H9 (cell line): ENCODE results near the gene IRAK1BP1. TPM values are rescaled to one million over a fixed set of nuclear protein-coding genes. Genes with fewer than 3 reads are reported as not detected.

ENCODE experiments used
- DNase-seq: peaks from one replicate; pipeline ENCODE4 v3.0.0-alpha.2; 2017
- H2AFZ ChIP-seq: one replicate; pipeline ENCODE4 v1.6.1; 2013; ENCODE audit warnings: mild to moderate bottlenecking, low read length, control low read depth, moderate library complexity
- H2AK5ac ChIP-seq: 2 replicates; pipeline ENCODE4 v1.6.1; 2013; ENCODE audit warnings: low read length, control low read depth, mixed read lengths; ENCODE audit not compliant: insufficient read length
- H2BK120ac ChIP-seq: one replicate; pipeline ENCODE4 v1.6.1; 2013; ENCODE audit warnings: low read depth, mild to moderate bottlenecking, low read length, control low read depth, inconsistent platforms; ENCODE audit not compliant: poor library complexity, severe bottlenecking
- H2BK12ac ChIP-seq: 2 replicates; pipeline ENCODE4 v1.6.1; 2013; ENCODE audit warnings: low read length, control low read depth, mixed read lengths, low read depth; ENCODE audit not compliant: insufficient read length
- H2BK15ac ChIP-seq: 2 replicates; pipeline ENCODE4 v1.6.1; 2013; ENCODE audit warnings: low read depth, low read length, control low read depth
- H2BK20ac ChIP-seq: one replicate; pipeline ENCODE4 v1.6.1; 2013; ENCODE audit warnings: low read depth, mild to moderate bottlenecking, low read length, control low read depth, inconsistent platforms; ENCODE audit not compliant: poor library complexity, severe bottlenecking
- H2BK5ac ChIP-seq: 2 replicates; pipeline ENCODE4 v1.6.1; 2013; ENCODE audit warnings: low read length, control low read depth, mixed read lengths; ENCODE audit not compliant: insufficient read length
- H3K14ac ChIP-seq: 2 replicates; pipeline ENCODE4 v1.6.1; 2013; ENCODE audit warnings: low read length, control low read depth; ENCODE audit not compliant: insufficient read depth
- H3K18ac ChIP-seq: 2 replicates; pipeline ENCODE4 v1.6.1; 2013; ENCODE audit warnings: low read depth, mild to moderate bottlenecking, mixed read lengths, low read length, control low read depth; ENCODE audit not compliant: insufficient read length
- H3K23ac ChIP-seq: 2 replicates; pipeline ENCODE4 v1.6.1; 2013; ENCODE audit warnings: low read length, control low read depth, mixed read lengths, low read depth; ENCODE audit not compliant: insufficient read length
- H3K23me2 ChIP-seq: 2 replicates; pipeline ENCODE4 v1.6.1; 2013; ENCODE audit warnings: low read depth, mild to moderate bottlenecking, mixed read lengths, low read length, control low read depth; ENCODE audit not compliant: insufficient read length, poor library complexity, severe bottlenecking
- H3K27ac ChIP-seq: 2 replicates; pipeline ENCODE4 v1.5.1; 2013; ENCODE audit warnings: low read length, control low read depth, mixed read lengths, low read depth; ENCODE audit not compliant: insufficient read length
- H3K27me3 ChIP-seq: 2 replicates; pipeline ENCODE4 v1.6.1; 2013; ENCODE audit warnings: low read length, control low read depth, inconsistent platforms; ENCODE audit not compliant: insufficient read depth
- H3K4ac ChIP-seq: 2 replicates; pipeline ENCODE4 v1.6.1; 2013; ENCODE audit warnings: low read depth, mild to moderate bottlenecking, control low read depth, inconsistent platforms, low read length, moderate library complexity
- H3K4me1 ChIP-seq: 2 replicates; pipeline ENCODE4 v1.6.1; 2013; ENCODE audit warnings: low read length, control low read depth, inconsistent platforms; ENCODE audit not compliant: insufficient read depth
- H3K4me2 ChIP-seq: 2 replicates; pipeline ENCODE4 v1.6.1; 2013; ENCODE audit warnings: low read length, control low read depth, mixed read lengths; ENCODE audit not compliant: insufficient read length, insufficient read depth
- H3K56ac ChIP-seq: 2 replicates; pipeline ENCODE4 v1.6.1; 2013; ENCODE audit warnings: low read depth, mild to moderate bottlenecking, mixed read lengths, low read length, control low read depth; ENCODE audit not compliant: insufficient read length
- H3K79me1 ChIP-seq: 2 replicates; pipeline ENCODE4 v1.6.1; 2013; ENCODE audit warnings: low read depth, mild to moderate bottlenecking, moderate library complexity, low read length, control low read depth, inconsistent platforms; ENCODE audit not compliant: insufficient read depth, poor library complexity, severe bottlenecking
- H3K79me2 ChIP-seq: 2 replicates; pipeline ENCODE4 v1.6.1; 2013; ENCODE audit warnings: low read length, control low read depth, inconsistent platforms; ENCODE audit not compliant: insufficient read depth
- H3K9ac ChIP-seq: 2 replicates; pipeline ENCODE4 v1.6.1; 2013; ENCODE audit warnings: low read length, control low read depth, mixed read lengths; ENCODE audit not compliant: insufficient read length; ENCODE audit errors: extremely low read depth
- H3K9me3 ChIP-seq: one replicate; pipeline ENCODE4 v1.6.1; 2013; ENCODE audit warnings: low read depth, low read length, inconsistent platforms; ENCODE audit not compliant: control insufficient read depth
- H3T11ph ChIP-seq: one replicate; pipeline ENCODE4 v1.6.1; 2013; ENCODE audit warnings: mild to moderate bottlenecking, low read length, control low read depth, inconsistent platforms
- H4K20me1 ChIP-seq: one replicate; pipeline ENCODE4 v1.6.1; 2013; ENCODE audit not compliant: control insufficient read depth, insufficient read length, insufficient read depth
- H4K5ac ChIP-seq: 2 replicates; pipeline ENCODE4 v1.6.1; 2013; ENCODE audit warnings: low read depth, mild to moderate bottlenecking, mixed read lengths, low read length, control low read depth; ENCODE audit not compliant: insufficient read length
- H4K8ac ChIP-seq: replicated peaks from 2 replicates; pipeline ENCODE4 v1.6.1; 2013; ENCODE audit warnings: low read length, control low read depth, mixed read lengths, low read depth; ENCODE audit not compliant: insufficient read length
- H4K91ac ChIP-seq: 2 replicates; pipeline ENCODE4 v1.6.1; 2013; ENCODE audit warnings: low read depth, mild to moderate bottlenecking, moderate library complexity, mixed read lengths, low read length, control low read depth; ENCODE audit not compliant: insufficient read length
- H3K27ac Mint-ChIP-seq, 3 experiments: 2 replicates in 2 of 3; 3 replicates in 1 of 3; pipeline ENCODE4 v1.8.0; 2020 to 2021; ENCODE audit warnings: mixed read lengths in 3 of 3, mild to moderate bottlenecking in 1 of 3, moderate library complexity in 1 of 3
- H3K27me3 Mint-ChIP-seq: 2 replicates; pipeline ENCODE4 v1.8.0; 2021; ENCODE audit warnings: low read depth, mild to moderate bottlenecking, moderate library complexity, mixed read lengths
- H3K36me3 Mint-ChIP-seq, 3 experiments: 2 replicates in 2 of 3; 3 replicates in 1 of 3; pipeline ENCODE4 v1.8.0; 2020 to 2021; ENCODE audit warnings: low read depth in 3 of 3, mixed read lengths in 3 of 3; ENCODE audit not compliant: insufficient read depth in 1 of 3
- H3K4me1 Mint-ChIP-seq, 2 experiments: 2 replicates each; pipeline ENCODE4 v1.8.0; 2020; ENCODE audit warnings: mixed read lengths in 2 of 2
- H3K4me3 Mint-ChIP-seq, 2 experiments: 2 replicates in 1 of 2; 3 replicates in 1 of 2; pipeline ENCODE4 v1.8.0; 2020 to 2021; ENCODE audit warnings: mild to moderate bottlenecking in 2 of 2, mixed read lengths in 2 of 2, moderate library complexity in 1 of 2
- H3K9me3 Mint-ChIP-seq, 2 experiments: 2 replicates in 1 of 2; 3 replicates in 1 of 2; pipeline ENCODE4 v1.8.0; 2020; ENCODE audit warnings: mild to moderate bottlenecking in 2 of 2, mixed read lengths in 2 of 2, moderate library complexity in 1 of 2
- CTCF ChIP-seq: fragments of 200-600 bp; sonication (generic); conservative IDR thresholded peaks from 3 replicates; pipeline ENCODE4 v1.8.0; 2021; ENCODE audit warnings: antibody characterized with exemption, mild to moderate bottlenecking
- WGBS: extraction: QIAGEN DNeasy Blood & Tissue Kit; methylation state at CpG from one replicate; pipeline ENCODE4 v1.1.7; 2013; ENCODE audit warnings: missing lambda C conversion rate, low lambda C conversion rate, mixed read lengths; ENCODE audit not compliant: insufficient read length; ENCODE audit errors: extremely low coverage; 5-methylcytosine and 5-hydroxymethylcytosine counted together
- total RNA-seq: library from RNA; stranded (reverse); gene quantifications from 2 replicates; pipeline ENCODE4 v1.2.1, GENCODE V29; 2021

IRAK1BP1 gene
- total RNA-seq, 1 experiment from 2014 or later, result 3.8 TPM

- Histone ChIP-seq H2BK12ac (no peak overlapping the region), H3K23me2 (no peaks in the 10 kb centered on the region), H3K56ac (no peak overlapping the region), H3K27me3 (no peaks in the 10 kb centered on the region), H3K79me1 (no peaks in the 10 kb centered on the region), H4K20me1 (no peaks in the 10 kb centered on the region), H3K79me2 (no peaks in the 10 kb centered on the region), H3K9me3 (peaks cover 7% of the 10 kb centered on the region), H2AFZ (no peak overlapping the region), H3T11ph (no peak overlapping the region), H2AK5ac (no peak overlapping the region), H3K9ac (no peak overlapping the region), H3K18ac (no peak overlapping the region), H4K91ac (no peak overlapping the region), H2BK20ac (no peak overlapping the region), H2BK5ac (no peak overlapping the region), H4K5ac (no peak overlapping the region), H3K4me1 (no peaks in the 10 kb centered on the region; the same call in 1 of the 2 replicates), H4K8ac (no peak overlapping the region), H3K4ac (no peak overlapping the region), H2BK15ac (no peak overlapping the region), H2BK120ac (no peak overlapping the region), H3K27ac (no peak overlapping the region), H3K23ac (no peak overlapping the region), H3K4me2 (no peak overlapping the region), H3K14ac (no peak overlapping the region)
- Mint-ChIP-seq H3K4me3 (no peak overlapping the region), H3K27ac (no peak overlapping the region), H3K36me3 (peaks cover 8 to 25% (median 16%) of the 10 kb centered on the region in 3 experiments; a peak in 6 of 7 replicates), H3K9me3 (peaks cover 14 to 15% of the 10 kb centered on the region in 2 experiments), H3K27me3 (no peaks in the 10 kb centered on the region), H3K4me1 (peaks cover 3 to 4% of the 10 kb centered on the region in 2 experiments)
- WGBS, result no CpG with 5 or more reads among the region's 2 CpGs
- DNase-seq, result no peak
- no peak for TF ChIP-seq CTCF
Measured at GRCh38 chr6:78861509-78861908, 5.8 kb upstream of the IRAK1BP1 start.
